ENCODE data around the gene ULK4. TPM values are rescaled to one million over a fixed set of nuclear protein-coding genes. Genes with fewer than 3 reads are reported as not detected.

ULK4 gene
- total and polyA plus RNA-seq, 2 of the 8 experiments (the other 6 are each of a cell fraction or from before 2014, with no cell fraction given) = 3.0 to 10.8 TPM

DNA sequence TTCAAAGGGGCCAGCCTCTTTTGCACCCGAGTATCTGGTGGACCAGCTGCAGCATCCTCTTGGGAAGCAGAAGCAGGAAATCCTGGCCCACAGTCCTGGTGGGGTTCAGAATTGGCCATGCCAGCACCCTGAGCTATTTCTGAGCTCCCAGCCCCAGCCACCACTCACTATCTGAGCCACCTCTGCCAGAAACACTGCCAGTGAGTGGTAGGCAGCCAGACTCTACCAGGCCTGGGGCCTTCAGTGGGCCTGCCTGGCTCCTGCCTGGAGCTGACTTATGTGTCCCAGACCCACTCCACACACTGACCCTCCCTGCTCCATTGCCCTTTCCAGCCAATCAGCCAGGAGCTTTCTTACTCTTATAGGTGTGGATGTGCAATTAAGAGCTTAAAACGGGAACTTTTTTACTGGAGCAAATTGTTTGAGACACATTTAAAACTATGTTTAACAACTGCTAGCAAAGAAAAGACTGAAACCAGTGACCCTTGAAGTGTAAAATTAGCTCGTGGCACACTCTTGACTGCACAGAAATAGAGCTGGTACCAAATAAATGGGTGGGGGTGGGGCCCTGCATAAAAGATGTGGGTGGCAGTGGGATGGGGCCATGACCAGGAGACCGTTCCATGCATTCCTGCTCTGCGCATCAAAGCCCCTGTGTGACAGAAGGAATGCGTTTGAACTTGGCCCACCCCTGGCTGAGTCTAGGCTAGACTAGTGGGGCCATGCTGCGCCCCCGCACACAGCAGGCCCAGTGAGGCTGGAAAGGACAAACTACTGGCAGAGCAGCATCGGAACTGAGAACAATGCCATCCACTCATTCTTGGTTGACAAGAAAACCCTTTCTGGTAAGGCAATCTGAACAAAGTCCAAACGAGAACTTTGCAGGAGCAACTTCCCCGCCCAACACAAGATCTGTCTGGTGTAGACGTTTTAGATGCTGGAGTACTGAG lies 714.6 kb downstream of the ULK4 start:
- POLR2A ChIA-PET (ENCODE audit: partially characterized antibody) = interaction anchor here (2.7 kb wide), 1 partner anchor 48 kb away, joined by 11 read pairs; the partner anchor contains the start of gene CTNNB1
- Histone ChIP-seq H3K9ac (replicated peaks in 1 of 4; ENCODE audit: extremely low read depth in 1 of 4, low read depth in 3 of 4, low read length in 3 of 4) (no peak overlapping the region), H3K23ac (ENCODE audit: insufficient read length) (no peak overlapping the region), H2BK12ac (ENCODE audit: low read depth, low read length) (no peak overlapping the region), H4K8ac (ENCODE audit: extremely low read depth, insufficient read depth, low read length) (no peak overlapping the region), H3K14ac (ENCODE audit: insufficient read length) (no peak overlapping the region), H2AK5ac (ENCODE audit: low read depth, low read length) (no peak overlapping the region), H3K36me3 (ENCODE audit: control insufficient read depth in 2 of 4, insufficient read depth in 4 of 4, low read length in 3 of 4) (no peaks in the 10 kb centered on the region; a peak in 1 of 8 replicates), H2BK120ac (replicated peaks; ENCODE audit: low read depth, low read length) (no peak overlapping the region), H3K4me3 (ENCODE audit: extremely low read depth in 1 of 4, insufficient read depth in 2 of 4, low read depth in 3 of 4, low read length in 4 of 4) (no peak overlapping the region), H3K18ac (ENCODE audit: extremely low read depth, low read length) (no peak overlapping the region), H4K5ac (ENCODE audit: insufficient read length, low read depth, low read length) (no peak overlapping the region), H3K4me2 (ENCODE audit: insufficient read depth in 1 of 2, low read depth in 2 of 2, low read length in 2 of 2) (no peak overlapping the region), H2BK20ac (ENCODE audit: low read length) (no peak overlapping the region), H2BK15ac (ENCODE audit: low read length) (no peak overlapping the region), H2BK5ac (ENCODE audit: low read depth, low read length) (no peak overlapping the region), H2AFZ (ENCODE audit: low read length) (no peak overlapping the region), H4K20me1 (replicated peaks in 1 of 2; ENCODE audit: control insufficient read depth in 1 of 2, insufficient read depth in 2 of 2, low read length in 2 of 2) (peaks cover 0 to 1% of the 10 kb centered on the region in 2 experiments), H3K27ac (ENCODE audit: low read depth, low read length) (no peak overlapping the region), H3K9me3 (ENCODE audit: insufficient read depth in 2 of 2, low read depth in 1 of 2, low read length in 1 of 2) (no peaks in the 10 kb centered on the region), H3K4me1 (replicated peaks in 1 of 4; ENCODE audit: control insufficient read depth in 3 of 4, insufficient read depth in 4 of 4, low read length in 3 of 4) (peaks cover 0 to 3% (median 0%) of the 10 kb centered on the region in 4 experiments; a peak in 2 of 7 replicates), H3K23me2 (ENCODE audit: low read depth, low read length) (no peaks in the 10 kb centered on the region), H4K91ac (replicated peaks; ENCODE audit: insufficient read length, low read length) (no peak overlapping the region), H3K79me2 (ENCODE audit: control insufficient read depth in 1 of 2, insufficient read depth in 2 of 2, low read length in 2 of 2) (no peaks in the 10 kb centered on the region), H3K56ac (replicated peaks; ENCODE audit: insufficient read length, low read depth, low read length) (no peak overlapping the region), H3K4ac (replicated peaks; ENCODE audit: insufficient read length, low read depth, low read length) (no peak overlapping the region), H3K79me1 (ENCODE audit: low read depth, low read length) (no peaks in the 10 kb centered on the region), H3K27me3 (replicated peaks in 1 of 4; ENCODE audit: control insufficient read depth in 3 of 4, extremely low read depth in 1 of 4, insufficient read depth in 3 of 4, low read length in 3 of 4) (no peaks in the 10 kb centered on the region)
- DNase-seq (ENCODE audit: low read depth in 1 of 2, low spot score in 2 of 2) (no peak), FAIRE-seq (no peak)
- TF ChIP-seq RXRA (IDR thresholded peaks at IDR 0.05; ENCODE audit: insufficient read depth, low read depth, low read length) = no peak
- no peak for TF ChIP-seq SUZ12 (IDR thresholded peaks at IDR 0.05; ENCODE audit: low read length)
- TF ChIP-seq TAF7 (optimal IDR thresholded peaks at IDR 0.05; ENCODE audit: borderline replicate concordance, low read depth, low read length) = no peak
- TF ChIP-seq CBX5 (IDR thresholded peaks at IDR 0.05; ENCODE audit: low read depth, low read length) = no peak
- TF ChIP-seq SP2 (IDR thresholded peaks at IDR 0.05; ENCODE audit: low read length) = no peak
- TF ChIP-seq HDAC2 (IDR thresholded peaks at IDR 0.05; ENCODE audit: borderline replicate concordance in 1 of 2, low read depth in 2 of 2, low read length in 2 of 2) = no peak
- TF ChIP-seq YY1 (IDR thresholded peaks at IDR 0.05; ENCODE audit: low read depth, low read length) = no peak
- TF ChIP-seq KDM4A (IDR thresholded peaks at IDR 0.05; ENCODE audit: low read depth, low read length, severe bottlenecking) = no peak
- TF ChIP-seq TBP (IDR thresholded peaks at IDR 0.05; ENCODE audit: low read depth, low read length) = no peak
- TF ChIP-seq GABPA (IDR thresholded peaks at IDR 0.05; ENCODE audit: borderline replicate concordance, insufficient read depth, low read length) = no peak
- no peak for TF ChIP-seq NANOG (IDR thresholded peaks at IDR 0.05; ENCODE audit: insufficient read depth, low read depth, low read length, poor library complexity, severe bottlenecking)
- CTCF ChIA-PET (ENCODE audit: partially characterized antibody) = interaction anchor here (0.7 to 1.3 kb wide), 4 partner anchors 9 to 667 kb away, joined by 3 to 6 read pairs (median 3); no protein-coding TSS in a partner anchor
- 85% methylated on average over 12 of the region's 12 CpGs; no CpG with 5 or more reads in 1 of the 2 experiments for WGBS, 2 experiments (ENCODE audit: extremely low coverage in 1 of 2, insufficient coverage in 1 of 2, insufficient read length in 1 of 2, insufficient replicate concordance in 2 of 2, low coverage in 1 of 2, low lambda C conversion rate in 2 of 2, missing lambda C conversion rate in 1 of 2)

All from H1 (cell line).